Liver (tissue), 3 donors: ENCODE measurements around the gene TPD52L1.

Experiments used
- CTCF ChIP-seq: fragments of 150-350 bp; IDR thresholded peaks from 2 replicates; pipeline ENCODE4 v1.5.1; 2017; ENCODE audit warnings: improper control_type of control experiment, low read depth, low read length; ENCODE audit not compliant: missing input control
- EGR1 ChIP-seq, 2 donors: IDR thresholded peaks; 2 replicates each; pipeline ENCODE4 v1.6.1; 2016 to 2018; ENCODE audit warnings: antibody characterized with exemption in 2 of 2, low read depth in 2 of 2
- FOXA1 ChIP-seq: IDR thresholded peaks from 2 replicates; pipeline ENCODE4 v1.6.1; 2016; ENCODE audit warnings: antibody characterized with exemption
- FOXA2 ChIP-seq: IDR thresholded peaks from 2 replicates; pipeline ENCODE4 v1.6.1; 2016; ENCODE audit warnings: antibody characterized with exemption
- GABPA ChIP-seq, 2 donors: IDR thresholded peaks in 1 of 2; conservative IDR thresholded peaks in 1 of 2; 2 replicates each; pipeline ENCODE4 v1.6.1; 2016; ENCODE audit warnings: antibody characterized with exemption in 2 of 2, mild to moderate bottlenecking in 1 of 2, moderate library complexity in 1 of 2
- REST ChIP-seq: IDR thresholded peaks from 2 replicates; pipeline ENCODE4 v1.6.1; 2016; ENCODE audit warnings: antibody characterized with exemption, mild to moderate bottlenecking
- RXRA ChIP-seq, 2 donors: IDR thresholded peaks; 2 replicates each; pipeline ENCODE4 v1.6.1; 2017 to 2018; ENCODE audit warnings: antibody characterized with exemption in 2 of 2, mild to moderate bottlenecking in 1 of 2
- SP1 ChIP-seq: IDR thresholded peaks from 2 replicates; pipeline ENCODE4 v1.6.1; 2018; ENCODE audit warnings: antibody characterized with exemption, mild to moderate bottlenecking
- TAF1 ChIP-seq: conservative IDR thresholded peaks from 2 replicates; pipeline ENCODE4 v1.6.1; 2016; ENCODE audit warnings: antibody characterized with exemption, mild to moderate bottlenecking
- YY1 ChIP-seq: IDR thresholded peaks from 2 replicates; pipeline ENCODE4 v1.6.1; 2016; ENCODE audit warnings: antibody characterized with exemption, mild to moderate bottlenecking
- ZBTB33 ChIP-seq: IDR thresholded peaks from 2 replicates; pipeline ENCODE4 v1.6.1; 2016; ENCODE audit warnings: antibody characterized with exemption
- donor health status: healthy.
- donor health status: healthy.

- no peak for TF ChIP-seq YY1
- no peak for TF ChIP-seq SP1
- no peak for TF ChIP-seq CTCF
- TF ChIP-seq REST = no peak
- TF ChIP-seq FOXA1 = no peak
- TF ChIP-seq ZBTB33 = no peak
- no peak for TF ChIP-seq FOXA2
- TF ChIP-seq RXRA (IDR thresholded peaks at IDR 0.05) = no peak
- no peak for TF ChIP-seq EGR1 (IDR thresholded peaks at IDR 0.05; ENCODE audit: low read depth in 2 of 2)
- TF ChIP-seq GABPA (IDR thresholded peaks at IDR 0.05 in 1 of 2, conservative IDR thresholded peaks at IDR 0.05 in 1 of 2) = no peak
- TF ChIP-seq TAF1 = no peak
Observed at GRCh38 chr6:125138083-125138482, 15.5 kb upstream of the TPD52L1 start.
